SK-N-SH (cell line): ENCODE measurements around the gene ELMO3. TPM values are rescaled to one million over a fixed set of nuclear protein-coding genes. Genes with fewer than 3 reads are reported as not detected.

ENCODE experiments used
- CTCF ChIA-PET: fragments of 300-600, 350-600 bp; formaldehyde crosslinking; extraction: SDS; loops from one replicate; lab custom pipeline; 2021; lab: Yijun Ruan, JAX
- POLR2A ChIA-PET: fragments of 350-600 bp; sonication (Branson Sonifier 250); formaldehyde crosslinking; extraction: SDS; loops from one replicate; lab custom pipeline; 2020; ENCODE audit warnings: antibody characterized with exemption, inconsistent platforms; lab: Yijun Ruan, JAX
- DNase-seq: peaks from one replicate; pipeline ENCODE4 v3.0.0; 2012
- H2AFZ ChIP-seq: fragments of 200-600 bp; sonication (generic); 2 replicates; pipeline ENCODE4 v1.8.1; 2016; ENCODE audit warnings: antibody characterized with exemption, mild to moderate bottlenecking, low read depth
- H3F3A ChIP-seq: fragments of 200-600 bp; sonication (generic); replicated peaks from 2 replicates; pipeline ENCODE3; 2016; ENCODE audit warnings: antibody characterized with exemption, mild to moderate bottlenecking; ENCODE audit not compliant: insufficient read depth
- H3K27ac ChIP-seq, 2 experiments: fragments of 200-500 bp in 1 of 2; fragments of 200-600 bp in 1 of 2; sonication (Bioruptor generic) in 1 of 2; sonication (generic), shearing (Covaris generic) in 1 of 2; 2 replicates each; pipeline versions ENCODE4 v1.5.1 to v1.6.1; 2014 to 2016; ENCODE audit warnings: low read depth in 2 of 2, inconsistent platforms in 1 of 2, low read length in 1 of 2, mild to moderate bottlenecking in 1 of 2, mixed read lengths in 1 of 2
- H3K27me3 ChIP-seq: fragments of 200-600 bp; sonication (generic), shearing (Covaris generic); 2 replicates; pipeline ENCODE4 v1.6.1; 2016; ENCODE audit warnings: mixed run types; ENCODE audit not compliant: insufficient read depth
- H3K36me3 ChIP-seq, 2 experiments: fragments of 200-500 bp in 1 of 2; fragments of 200-600 bp in 1 of 2; sonication (Bioruptor generic) in 1 of 2; sonication (generic) in 1 of 2; replicated peaks in 1 of 2; 2 replicates each; pipeline versions ENCODE3 to v1.5.1; 2014 to 2016; ENCODE audit warnings: low read length in 1 of 2, mild to moderate bottlenecking in 1 of 2; ENCODE audit not compliant: insufficient read depth in 2 of 2, control insufficient read depth in 1 of 2
- H3K4me1 ChIP-seq, 2 experiments: fragments of 200-500 bp in 1 of 2; fragments of 200-600 bp in 1 of 2; sonication (Bioruptor generic) in 1 of 2; sonication (generic), shearing (Covaris generic) in 1 of 2; 2 replicates each; pipeline versions ENCODE4 v1.5.1 to v1.6.1; 2014 to 2016; ENCODE audit warnings: low read depth in 1 of 2, low read length in 1 of 2, mixed run types in 1 of 2; ENCODE audit not compliant: insufficient read depth in 2 of 2, control insufficient read depth in 1 of 2
- H3K4me2 ChIP-seq: fragments of 200-600 bp; sonication (generic), shearing (Covaris generic); 2 replicates; pipeline ENCODE4 v1.6.1; 2017; ENCODE audit warnings: mixed run types
- H3K4me3 ChIP-seq, 2 experiments: fragments of 200-500 bp in 1 of 2; fragments of 200-600 bp in 1 of 2; sonication (Bioruptor generic) in 1 of 2; sonication (generic), shearing (Covaris generic) in 1 of 2; 2 replicates each; pipeline versions ENCODE4 v1.5.1 to v1.8.1; 2014 to 2016; ENCODE audit warnings: low read depth in 2 of 2, inconsistent platforms in 1 of 2, low read length in 1 of 2, mild to moderate bottlenecking in 1 of 2, mixed read lengths in 1 of 2, moderate library complexity in 1 of 2
- H3K79me2 ChIP-seq: fragments of 200-600 bp; sonication (generic); 2 replicates; pipeline ENCODE4 v1.8.1; 2017; ENCODE audit warnings: mild to moderate bottlenecking; ENCODE audit not compliant: insufficient read depth
- H3K9ac ChIP-seq: fragments of 200-600 bp; sonication (generic); 2 replicates; pipeline ENCODE4 v1.6.1; 2017; ENCODE audit warnings: mixed run types
- H3K9me2 ChIP-seq: fragments of 200-600 bp; sonication (generic); 2 replicates; pipeline ENCODE4 v1.6.1; 2017; ENCODE audit warnings: mixed run types
- H3K9me3 ChIP-seq: fragments of 200-600 bp; sonication (generic); 2 replicates; pipeline ENCODE4 v1.6.1; 2017; ENCODE audit warnings: mixed run types, mild to moderate bottlenecking, moderate library complexity
- H4K20me1 ChIP-seq: fragments of 200-600 bp; sonication (generic); 2 replicates; pipeline ENCODE4 v1.6.1; 2017; ENCODE audit warnings: mild to moderate bottlenecking, mixed run types; ENCODE audit not compliant: insufficient read depth
- CTCF ChIP-seq: fragments of 200-600 bp; sonication (generic); IDR thresholded peaks from 2 replicates; pipeline ENCODE4 v1.6.1; 2017; ENCODE audit warnings: antibody characterized with exemption, mild to moderate bottlenecking, moderate library complexity
- EP300 ChIP-seq, 2 experiments: IDR thresholded peaks; 2 replicates each; pipeline versions ENCODE4 v1.4.0 to v1.6.1; 2012; ENCODE audit warnings: borderline replicate concordance in 1 of 2, low read depth in 1 of 2, low read length in 1 of 2
- IRF3 ChIP-seq: fragments of 150-350 bp; IDR thresholded peaks from 2 replicates; pipeline ENCODE4 v1.6.1; 2016; ENCODE audit warnings: mild to moderate bottlenecking, low read depth, low read length
- NFIC ChIP-seq: IDR thresholded peaks from 2 replicates; pipeline ENCODE4 v1.4.0; 2012; ENCODE audit warnings: borderline replicate concordance
- PBX3 ChIP-seq: IDR thresholded peaks from 2 replicates; pipeline ENCODE4; 2012
- RAD21 ChIP-seq: IDR thresholded peaks from 2 replicates; pipeline ENCODE4 v1.6.1; 2012; ENCODE audit warnings: mild to moderate bottlenecking, low read length
- REST ChIP-seq: IDR thresholded peaks from 2 replicates; pipeline ENCODE4 v1.6.1; 2012; ENCODE audit warnings: mild to moderate bottlenecking, low read depth, low read length, moderate library complexity
- RXRA ChIP-seq: IDR thresholded peaks from 2 replicates; pipeline ENCODE4 v1.4.0; 2012; ENCODE audit warnings: low read depth, mild to moderate bottlenecking, borderline replicate concordance
- SIN3A ChIP-seq: IDR thresholded peaks from 2 replicates; pipeline ENCODE4 v1.6.1; 2012; ENCODE audit warnings: low read depth, mild to moderate bottlenecking, low read length, moderate library complexity, borderline replicate concordance
- SMC3 ChIP-seq: IDR thresholded peaks from 2 replicates; pipeline ENCODE4 v1.6.1; 2012; ENCODE audit warnings: low read depth, low read length, improper control_type of control experiment
- USF1 ChIP-seq: IDR thresholded peaks from 2 replicates; pipeline ENCODE4 v1.4.0; 2012; ENCODE audit warnings: low read depth, borderline replicate concordance
- ZBTB33 ChIP-seq: IDR thresholded peaks from 2 replicates; pipeline ENCODE4 v1.4.0; 2012; ENCODE audit warnings: low read depth, borderline replicate concordance
- WGBS: methylation state at CpG from one replicate; pipeline ENCODE4 v1.1.6; 2017; ENCODE audit warnings: low lambda C conversion rate; 5-methylcytosine and 5-hydroxymethylcytosine counted together
- polyA plus RNA-seq, 3 experiments: library from polyadenylated mRNA; depleted of rRNA; stranded (reverse); fragments of >200 nt; gene quantifications; 2 replicates each; pipeline ENCODE4 v1.2.3, GENCODE V29; 2012

The ELMO3 gene
- polyA plus RNA-seq, 1 of the 3 experiments (the other 2 are of a cell fraction): 2.3 TPM

- Histone ChIP-seq H3K79me2 (peaks cover 30% of the 10 kb centered on the region), H3K9me3 (no peaks in the 10 kb centered on the region), H3K4me2 (no peak overlapping the region), H3K4me3 (no peak overlapping the region), H3K4me1 (peaks cover 12 to 51% of the 10 kb centered on the region in 2 experiments; a peak in 3 of 4 replicates), H3K36me3 (peaks cover 6 to 8% of the 10 kb centered on the region in 2 experiments), H3F3A (peaks cover 32% of the 10 kb centered on the region), H2AFZ (no peak overlapping the region), H3K27me3 (no peaks in the 10 kb centered on the region), H3K9me2 (no peaks in the 10 kb centered on the region), H3K9ac (no peak overlapping the region), H4K20me1 (peaks cover 10% of the 10 kb centered on the region), H3K27ac (no peak overlapping the region; a peak in 1 of 4 replicates)
- 92% methylated on average over 7 of the region's 13 CpGs for WGBS
- no peak for TF ChIP-seq PBX3
- peak; percentile 30; the same call in 1 of the 2 replicates for TF ChIP-seq CTCF
- TF ChIP-seq REST: no peak
- no peak for TF ChIP-seq NFIC
- no peak for TF ChIP-seq EP300 (IDR thresholded peaks at IDR 0.05; ENCODE audit: borderline replicate concordance in 1 of 2, low read depth in 1 of 2, low read length in 1 of 2)
- ChIA-PET POLR2A (interaction anchor here (1.0 kb wide), 1 partner anchor 66 kb away, joined by 4 read pairs; no protein-coding TSS in a partner anchor), CTCF (interaction anchor here (0.9 to 2.8 kb wide), 8 partner anchors 9 to 226 kb away, joined by 3 to 10 read pairs (median 4); partner anchors contain the start of gene NOL3)
- no peak for DNase-seq
Observed at GRCh38 chr16:67179421-67180080, 19.4 kb upstream of the ELMO3 start.

- no peak overlapping the region for H3K9ac ChIP-seq
- peaks cover 6 to 51% of the 10 kb centered on the region in 2 experiments; a peak in 3 of 4 replicates for H3K4me1 ChIP-seq
- H3K79me2 ChIP-seq: peaks cover 25% of the 10 kb centered on the region
- ChIA-PET POLR2A (no interaction called here), CTCF (interaction anchor here (0.7 to 2.8 kb wide), 8 partner anchors 14 to 664 kb away, joined by 3 to 10 read pairs (median 4); no protein-coding TSS in a partner anchor)
- H3F3A ChIP-seq: peaks cover 33% of the 10 kb centered on the region
- H3K36me3 ChIP-seq: peaks cover 3 to 5% of the 10 kb centered on the region in 2 experiments
- no peak for DNase-seq
- no peaks in the 10 kb centered on the region for H3K9me2 ChIP-seq
- WGBS: 94% methylated on average over 11 of the region's 16 CpGs
- no peak overlapping the region for H3K4me3 ChIP-seq
- peaks cover 10% of the 10 kb centered on the region for H4K20me1 ChIP-seq
- no peak overlapping the region for H3K4me2 ChIP-seq
- H2AFZ ChIP-seq: no peak overlapping the region
- H3K9me3 ChIP-seq: no peaks in the 10 kb centered on the region
- no peak overlapping the region for H3K27ac ChIP-seq
- no peaks in the 10 kb centered on the region for H3K27me3 ChIP-seq
- TF ChIP-seq RAD21: no peak
- TF ChIP-seq RXRA: no peak
- TF ChIP-seq NFIC: no peak
- no peak for TF ChIP-seq SIN3A
- no peak for TF ChIP-seq ZBTB33
- no peak for TF ChIP-seq USF1
- no peak for TF ChIP-seq SMC3
- TF ChIP-seq IRF3: no peak
Observed at GRCh38 chr16:67180166-67180565, 18.8 kb upstream of the ELMO3 start.
